GM21360 (cell line): Measurements from ENCODE around the gene PDE4D.
A peak's percentile ranks its signal among the peaks of the same experiment; 100 is the strongest.

Source experiments
- ATAC-seq: cut with Tn5 transposase; IDR thresholded peaks from one replicate; pipeline ENCODE4 v1.9.1; 2021; ENCODE audit warnings: mild to moderate bottlenecking, moderate library complexity; ENCODE audit not compliant: unreplicated experiment

Gene PDE4D

GRCh38 chr5:59133764-59134261 lies 759.7 kb downstream of the PDE4D start:
- no peak for ATAC-seq

- no peak for ATAC-seq
These were observed 761.4 kb downstream of the PDE4D start for GRCh38 chr5:59132131-59132530.

- ATAC-seq = no peak
These were observed 763.1 kb downstream of the PDE4D start for GRCh38 chr5:59130431-59130830.

GRCh38 chr5:59128646-59129290 lies 764.8 kb downstream of the PDE4D start:
- no peak for ATAC-seq

- ATAC-seq = no peak
These were observed 766.6 kb downstream of the PDE4D start for GRCh38 chr5:59126708-59127573.

GRCh38 chr5:59126016-59126707 lies 767.4 kb downstream of the PDE4D start:
- ATAC-seq = no peak

- no peak for ATAC-seq
These were observed 768.2 kb downstream of the PDE4D start for GRCh38 chr5:59125011-59125961.

- ATAC-seq = peak; percentile 49
These were observed 769.6 kb downstream of the PDE4D start for GRCh38 chr5:59123595-59124561.

GRCh38 chr5:59119480-59119879 lies 774.0 kb downstream of the PDE4D start:
- no peak for ATAC-seq

- ATAC-seq = no peak
These were observed 776.2 kb downstream of the PDE4D start for GRCh38 chr5:59117320-59117719.

GRCh38 chr5:59116231-59116865 lies 777.2 kb downstream of the PDE4D start:
- no peak for ATAC-seq

GRCh38 chr5:59115345-59115744 lies 778.2 kb downstream of the PDE4D start:
- no peak for ATAC-seq

- no peak for ATAC-seq
These were observed 784.1 kb downstream of the PDE4D start for GRCh38 chr5:59109383-59109782.

GRCh38 chr5:59107692-59108091 lies 785.8 kb downstream of the PDE4D start:
- ATAC-seq = no peak

GRCh38 chr5:59104400-59105127 lies 789.0 kb downstream of the PDE4D start:
- no peak for ATAC-seq

GRCh38 chr5:59103303-59103702 lies 790.2 kb downstream of the PDE4D start:
- ATAC-seq = no peak

- no peak for ATAC-seq
These were observed 791.1 kb downstream of the PDE4D start for GRCh38 chr5:59102437-59102836.

- no peak for ATAC-seq
These were observed 792.7 kb downstream of the PDE4D start for GRCh38 chr5:59100875-59101274.
